GM13976 (cell line): Measurements from ENCODE around the gene MEGF11.

ENCODE experiments used
- DNase-seq: peaks from one replicate; pipeline ENCODE4 v3.0.0; 2012; ENCODE audit warnings: low spot score
- in situ Hi-C: fragments of 300-500 bp; cut with MboI; formaldehyde crosslinking; loops from one replicate; pipeline ENCODE4 v1.12.0; 2022; ENCODE audit warnings: low sequenced_read_pairs, mixed read lengths, inconsistent platforms; ENCODE audit not compliant: unreplicated experiment
- TF ChIP-seq, protein P1 (sequence below): IDR thresholded peaks from 2 replicates; pipeline ENCODE4 v1.5.1; 2012; ENCODE audit warnings: borderline replicate concordance, mild to moderate bottlenecking; ENCODE audit not compliant: insufficient read depth; ENCODE audit errors: extremely low read depth, missing control alignments, control extremely low read depth

Gene MEGF11

DNA sequence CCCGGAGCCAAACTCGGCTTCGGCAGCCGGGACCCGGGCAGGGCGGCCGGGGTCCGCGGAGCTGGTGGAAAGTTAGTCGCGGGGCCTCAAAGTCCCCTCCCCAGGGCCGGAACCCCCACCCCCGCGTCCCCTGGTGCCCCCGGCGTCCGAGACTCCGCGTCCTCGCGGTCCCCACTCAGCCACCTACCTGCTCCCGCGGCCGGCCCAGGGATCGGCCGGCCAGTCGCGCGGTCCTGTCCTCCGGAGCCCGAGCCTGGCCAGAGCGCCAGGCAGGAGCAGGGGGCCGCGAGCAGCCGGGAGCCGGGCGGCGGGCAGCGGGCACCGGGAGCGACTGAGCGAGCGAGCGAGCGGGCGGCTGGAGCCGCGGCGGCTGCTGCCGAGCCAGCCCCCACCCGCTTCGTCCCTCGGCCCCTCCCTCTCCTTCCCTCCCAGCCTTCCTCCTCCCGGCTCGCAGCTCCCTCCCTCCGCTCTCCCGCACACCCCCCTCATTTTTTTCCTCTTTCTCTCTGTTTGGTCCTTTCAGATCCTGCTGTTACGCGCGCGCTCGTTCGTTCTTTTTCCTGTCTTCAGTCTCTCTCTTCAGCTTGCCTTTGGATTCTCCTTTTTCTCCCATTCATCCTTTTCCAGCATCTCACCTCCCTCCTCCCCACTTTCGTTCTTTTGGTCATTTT, at the start of gene MEGF11:
Gene MEGF11, minus strand, starts transcription at position 333 of the 671 bp plus-strand sequence. CDS start 125,347 bp downstream, outside the sequence.
- in situ Hi-C loops, result no loop called here
- peak; percentile 53 for DNase-seq
- TF ChIP-seq, protein P1, sequence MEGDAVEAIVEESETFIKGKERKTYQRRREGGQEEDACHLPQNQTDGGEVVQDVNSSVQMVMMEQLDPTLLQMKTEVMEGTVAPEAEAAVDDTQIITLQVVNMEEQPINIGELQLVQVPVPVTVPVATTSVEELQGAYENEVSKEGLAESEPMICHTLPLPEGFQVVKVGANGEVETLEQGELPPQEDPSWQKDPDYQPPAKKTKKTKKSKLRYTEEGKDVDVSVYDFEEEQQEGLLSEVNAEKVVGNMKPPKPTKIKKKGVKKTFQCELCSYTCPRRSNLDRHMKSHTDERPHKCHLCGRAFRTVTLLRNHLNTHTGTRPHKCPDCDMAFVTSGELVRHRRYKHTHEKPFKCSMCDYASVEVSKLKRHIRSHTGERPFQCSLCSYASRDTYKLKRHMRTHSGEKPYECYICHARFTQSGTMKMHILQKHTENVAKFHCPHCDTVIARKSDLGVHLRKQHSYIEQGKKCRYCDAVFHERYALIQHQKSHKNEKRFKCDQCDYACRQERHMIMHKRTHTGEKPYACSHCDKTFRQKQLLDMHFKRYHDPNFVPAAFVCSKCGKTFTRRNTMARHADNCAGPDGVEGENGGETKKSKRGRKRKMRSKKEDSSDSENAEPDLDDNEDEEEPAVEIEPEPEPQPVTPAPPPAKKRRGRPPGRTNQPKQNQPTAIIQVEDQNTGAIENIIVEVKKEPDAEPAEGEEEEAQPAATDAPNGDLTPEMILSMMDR, result no peak

DNA sequence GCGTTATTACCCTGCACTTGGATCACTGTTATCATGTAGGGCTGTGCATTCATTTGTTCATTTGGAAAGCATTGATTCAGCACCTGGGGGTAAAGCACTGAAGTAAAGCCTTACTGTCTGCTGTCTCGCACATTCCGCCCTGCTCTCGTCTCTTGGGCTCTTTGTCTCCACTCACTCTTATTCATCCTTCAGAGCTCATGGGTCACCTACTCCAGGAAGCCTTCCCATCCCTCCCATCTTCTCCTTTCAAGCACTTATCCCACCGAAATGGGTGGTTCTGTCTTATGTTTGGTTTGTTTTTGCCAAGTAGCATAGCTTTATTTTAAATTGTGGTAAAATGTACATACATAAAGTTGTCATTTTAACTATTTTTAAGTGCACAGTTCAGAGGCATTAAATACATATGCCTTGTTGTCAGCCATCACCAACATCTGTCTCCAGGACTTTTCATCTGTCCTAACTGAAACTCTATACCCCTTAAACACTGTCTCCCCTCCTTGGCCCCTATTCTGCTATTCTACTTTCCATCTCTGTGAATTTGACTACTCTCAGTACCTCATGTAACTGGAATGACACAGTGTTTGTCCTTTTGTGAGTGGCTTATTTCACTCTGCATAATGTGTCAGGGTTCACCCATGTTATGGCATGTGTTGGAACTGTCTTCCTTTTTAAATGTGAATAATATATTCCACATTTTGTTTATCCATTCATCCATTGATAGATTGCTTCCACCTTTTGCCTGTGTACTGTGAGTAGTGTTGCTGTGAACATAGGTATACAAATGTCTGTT, 49.1 kb upstream of the MEGF11 start:
- DNase-seq, result no peak
- in situ Hi-C loops, result no loop called here

DNA sequence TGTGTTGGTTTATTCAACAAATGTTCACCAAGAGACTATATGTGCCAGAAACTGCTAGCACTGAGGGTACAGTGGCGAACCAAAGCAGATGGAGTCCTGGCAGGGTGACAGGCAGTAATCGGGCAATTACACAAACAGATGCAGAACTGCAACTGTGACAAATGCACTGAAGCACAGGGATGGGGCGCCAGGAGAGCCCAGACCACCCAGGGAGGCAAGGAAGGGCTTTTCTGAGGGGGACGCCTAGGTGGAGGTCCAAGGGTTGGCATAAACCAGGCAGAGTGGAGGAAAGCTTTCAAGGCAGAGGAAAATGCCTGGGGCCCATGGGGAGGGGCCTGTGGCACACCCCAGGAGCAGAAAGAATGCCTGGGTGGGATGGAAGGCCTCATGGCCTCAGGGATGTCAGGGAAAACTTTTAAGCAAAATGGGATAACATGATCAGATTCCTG, 45.3 kb upstream of the MEGF11 start:
- DNase-seq, result no peak
- TF ChIP-seq, protein P1, result no peak
- in situ Hi-C loops, result no loop called here

More for the DNA sequence above, 49.1 kb upstream of the MEGF11 start:
- TF ChIP-seq, protein P1, result no peak

DNA sequence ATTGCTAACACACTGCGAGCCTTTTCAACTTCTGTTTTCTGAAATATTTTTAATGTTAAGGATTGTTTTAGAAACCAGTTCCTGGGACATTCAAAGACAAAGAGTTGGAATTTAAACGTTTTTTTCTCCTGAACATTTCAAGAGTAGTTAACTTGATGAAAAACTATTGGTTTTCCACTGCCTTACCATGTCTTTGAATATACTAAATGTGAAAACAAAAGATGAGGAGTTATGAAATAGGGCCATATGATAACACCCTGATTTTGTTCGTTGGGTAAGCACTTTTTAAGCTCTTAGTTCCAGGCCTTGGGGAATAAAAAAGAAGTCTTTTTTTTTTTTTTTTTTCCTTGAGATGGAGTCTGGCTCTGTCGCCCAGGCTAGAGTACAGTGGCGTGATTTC, 42.6 kb upstream of the MEGF11 start:
- in situ Hi-C loops, result no loop called here
- TF ChIP-seq, protein P1, result no peak
- DNase-seq, result no peak

DNA sequence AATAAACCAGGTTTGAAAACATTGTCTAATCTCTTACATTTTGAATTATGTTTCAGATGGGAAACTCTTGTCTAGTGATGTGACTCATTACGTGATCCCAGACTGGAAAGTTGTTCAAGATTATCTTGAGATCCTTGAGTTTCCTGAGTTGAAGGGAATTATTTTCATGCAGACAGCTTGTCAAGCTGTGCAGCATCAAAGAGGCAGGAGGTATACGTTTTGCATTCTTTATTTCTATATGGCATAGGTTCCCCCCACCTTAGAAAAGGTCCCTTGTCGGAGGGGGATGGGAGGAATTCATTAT, 41.3 kb upstream of the MEGF11 start:
- in situ Hi-C loops, result no loop called here
- TF ChIP-seq, protein P1, result no peak
- no peak for DNase-seq

DNA sequence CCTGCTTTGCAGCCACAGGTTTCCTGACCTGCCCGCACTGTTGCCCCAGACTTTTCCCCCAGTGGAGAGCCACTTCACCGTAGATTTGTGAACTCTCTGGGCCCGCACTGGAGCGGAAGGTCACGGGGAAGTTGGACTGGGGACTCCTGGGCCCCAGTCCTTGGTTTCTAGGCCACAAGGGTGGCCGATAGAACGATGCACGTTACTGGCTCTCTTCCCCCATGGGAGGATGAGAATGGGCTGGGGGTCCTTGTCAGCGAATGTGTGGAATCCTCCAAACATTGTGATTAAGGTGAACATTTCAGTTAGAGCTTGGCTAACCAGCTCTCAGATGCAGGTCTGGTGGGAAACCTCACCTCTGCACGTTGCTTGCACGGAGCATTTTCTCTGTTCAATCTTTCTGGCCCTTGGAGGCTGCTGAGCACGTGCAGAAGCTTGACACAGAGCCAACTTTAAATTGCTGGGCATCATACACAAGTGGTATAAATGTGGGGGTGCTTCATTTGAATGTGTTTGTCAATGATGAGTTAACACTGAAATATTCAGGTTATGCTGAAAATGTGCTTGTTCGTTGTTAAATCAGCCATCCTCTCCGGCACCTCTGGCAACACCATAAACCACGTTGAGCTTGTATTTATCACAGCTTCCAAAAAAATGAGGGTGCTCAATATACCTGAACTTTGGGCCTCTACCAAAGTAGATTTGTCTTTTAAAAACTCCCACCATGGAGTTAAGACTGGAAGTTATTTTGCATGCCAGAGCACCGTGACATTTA, 40.8 kb upstream of the MEGF11 start:
- in situ Hi-C loops, result no loop called here
- TF ChIP-seq, protein P1, result no peak
- peak; percentile 42 for DNase-seq
